ENCODE results near the gene CD300LF. TPM values are rescaled to one million over a fixed set of nuclear protein-coding genes. Genes with fewer than 3 reads are reported as not detected.

The CD300LF gene
- total and polyA plus RNA-seq, 2 experiments from 2014 or later: not detected

GRCh38 chr17:74749279-74750038 is 36.7 kb upstream of the CD300LF start:
- Histone ChIP-seq H3F3A (replicated peaks; ENCODE audit: low read depth) (peaks cover 6% of the 10 kb centered on the region; the same call in 1 of the 2 replicates), H3K27me3 (ENCODE audit: insufficient read depth) (no peaks in the 10 kb centered on the region), H3K4me1 (ENCODE audit: insufficient read depth) (peaks cover 55% of the 10 kb centered on the region), H3K79me2 (replicated peaks; ENCODE audit: insufficient read depth) (peaks cover 55% of the 10 kb centered on the region), H3K27ac (ENCODE audit: low read depth) (no peak overlapping the region), H3K36me3 (ENCODE audit: insufficient read depth) (no peaks in the 10 kb centered on the region), H3K9me2 (ENCODE audit: insufficient read depth) (no peaks in the 10 kb centered on the region), H3K4me2 (peak overlapping the region; percentile 95), H3K4me3 (peak overlapping the region; percentile 94), H4K20me1 (replicated peaks; ENCODE audit: insufficient read depth) (peaks cover 34% of the 10 kb centered on the region), H2AFZ (no peak overlapping the region)
- Mint-ChIP-seq H3K4me1 (peaks cover 62% of the 10 kb centered on the region), H3K27ac (no peak overlapping the region), H3K27me3 (ENCODE audit: insufficient read depth, low read depth, poor library complexity) (peaks cover 34% of the 10 kb centered on the region), H3K36me3 (ENCODE audit: low read depth) (peaks cover 16% of the 10 kb centered on the region), H3K9me3 (no peaks in the 10 kb centered on the region), H3K4me3 (peak overlapping the region; percentile 91)
- TF ChIP-seq ZNF462 (CRISPR knock-in tag; IDR thresholded peaks at IDR 0.05) (no peak), STAT1 (IDR thresholded peaks at IDR 0.05; ENCODE audit: unreplicated experiment) (no peak), EZH2phosphoT487 (IDR thresholded peaks at IDR 0.05; ENCODE audit: unreplicated experiment) (no peak), JUNB (IDR thresholded peaks at IDR 0.05; ENCODE audit: unreplicated experiment) (no peak), REST (IDR thresholded peaks at IDR 0.05; ENCODE audit: unreplicated experiment) (no peak), CTCF (conservative IDR thresholded peaks at IDR 0.05; ENCODE audit: low read depth in 2 of 2) (no peak), CREB1 (CRISPR knock-in tag; IDR thresholded peaks at IDR 0.05; ENCODE audit: low read depth) (no peak), NANOG (IDR thresholded peaks at IDR 0.05; ENCODE audit: borderline replicate concordance) (no peak), EZH2 (IDR thresholded peaks at IDR 0.05; ENCODE audit: low read depth, unreplicated experiment) (no peak), POLR2AphosphoS5 (IDR thresholded peaks at IDR 0.05; ENCODE audit: low read depth) (no peak), ZNF331 (CRISPR knock-in tag; IDR thresholded peaks at IDR 0.05; ENCODE audit: low read depth) (no peak), ETS1 (IDR thresholded peaks at IDR 0.05) (no peak), ZNF114 (CRISPR knock-in tag; IDR thresholded peaks at IDR 0.05) (no peak)
- DNase-seq (ENCODE audit: low spot score): peak; percentile 52
- ATAC-seq: peak; percentile 4

All from GM23338 (cell line).